Measurements from ENCODE around the gene TNS4. TPM values are rescaled to one million over a fixed set of nuclear protein-coding genes. Genes with fewer than 3 reads are reported as not detected.
A peak's percentile ranks its signal among the peaks of the same experiment; 100 is the strongest.

TNS4 gene
- total and polyA plus RNA-seq, 4 experiments from 2014 or later = 0.18 to 1.8 (median 0.29) TPM

DNA sequence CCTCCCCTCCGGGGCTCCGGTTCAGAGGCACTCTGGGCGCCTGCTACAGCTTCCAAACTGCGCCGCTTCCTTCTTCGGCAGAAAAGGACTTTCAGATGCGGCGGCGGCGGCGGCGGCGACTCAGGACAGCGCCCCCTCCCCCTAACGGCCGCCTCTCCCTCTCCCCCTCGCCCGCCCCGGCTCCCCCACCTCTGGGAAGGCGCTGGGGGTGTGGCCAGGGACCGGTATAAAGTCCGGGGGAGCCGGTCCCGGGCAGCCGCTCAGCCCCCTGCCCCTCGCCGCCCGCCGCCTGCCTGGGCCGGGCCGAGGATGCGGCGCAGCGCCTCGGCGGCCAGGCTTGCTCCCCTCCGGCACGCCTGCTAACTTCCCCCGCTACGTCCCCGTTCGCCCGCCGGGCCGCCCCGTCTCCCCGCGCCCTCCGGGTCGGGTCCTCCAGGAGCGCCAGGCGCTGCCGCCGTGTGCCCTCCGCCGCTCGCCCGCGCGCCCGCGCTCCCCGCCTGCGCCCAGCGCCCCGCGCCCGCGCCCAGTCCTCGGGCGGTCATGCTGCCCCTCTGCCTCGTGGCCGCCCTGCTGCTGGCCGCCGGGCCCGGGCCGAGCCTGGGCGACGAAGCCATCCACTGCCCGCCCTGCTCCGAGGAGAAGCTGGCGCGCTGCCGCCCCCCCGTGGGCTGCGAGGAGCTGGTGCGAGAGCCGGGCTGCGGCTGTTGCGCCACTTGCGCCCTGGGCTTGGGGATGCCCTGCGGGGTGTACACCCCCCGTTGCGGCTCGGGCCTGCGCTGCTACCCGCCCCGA is 58.0 kb downstream of the TNS4 start, which contains the start of gene IGFBP4:
Gene IGFBP4, plus strand, starts transcription at position 255 of the 792 bp plus-strand sequence. Its CDS starts 286 bp downstream, at position 541.
- peaks cover 20 to 47% (median 32%) of the 10 kb centered on the region in 4 donors for H3K4me1 Mint-ChIP-seq
- DNase-seq = peak; percentile 55 to 69 (median 62)
- Histone ChIP-seq H3K27me3 (ENCODE audit: insufficient read depth, low read length) (no peaks in the 10 kb centered on the region), H3K4me3 (ENCODE audit: low read length in 2 of 2) (peak within 1 kb of the TSS; percentile 67 to 73), H3K4me1 (ENCODE audit: insufficient read depth, low read length) (peaks cover 45% of the 10 kb centered on the region), H3K9me3 (ENCODE audit: control insufficient read depth in 1 of 2, low read length in 2 of 2) (no peaks in the 10 kb centered on the region), H3K27ac (ENCODE audit: low read depth, low read length) (peak within 1 kb of the TSS; percentile 37), H3K36me3 (ENCODE audit: insufficient read depth, low read length) (no peaks in the 10 kb centered on the region)
- H3K36me3 Mint-ChIP-seq = peaks cover 0 to 6% of the 10 kb centered on the region in 2 donors
- POLR2A ChIA-PET (ENCODE audit: partially characterized antibody) = interaction anchor here (0.6 to 5.3 kb wide), 17 partner anchors 12 to 118 kb away, joined by 3 to 75 read pairs (median 5); partner anchors contain the start of gene TOP2A
- H3K27ac Mint-ChIP-seq = peak within 1 kb of the TSS; percentile 85 to 97 (median 93)
- intact Hi-C loops (cut with micrococcal nuclease) = loop anchor here (1.0 to 5.0 kb wide), 5 partner anchors 39 to 90 kb away; no protein-coding TSS in a partner anchor
- H3K4me3 Mint-ChIP-seq = peak within 1 kb of the TSS; percentile 80 to 97 (median 86)
- H3K27me3 Mint-ChIP-seq = peaks cover 2 to 6% of the 10 kb centered on the region in 2 donors
- H3K9me3 Mint-ChIP-seq = peaks cover 0 to 6% (median 0%) of the 10 kb centered on the region in 8 donors
- CTCF ChIA-PET (ENCODE audit: partially characterized antibody) = interaction anchor here (0.6 to 16.7 kb wide), 24 partner anchors 9 to 172 kb away, joined by 3 to 192 read pairs (median 5); partner anchors contain the start of gene TOP2A

DNA sequence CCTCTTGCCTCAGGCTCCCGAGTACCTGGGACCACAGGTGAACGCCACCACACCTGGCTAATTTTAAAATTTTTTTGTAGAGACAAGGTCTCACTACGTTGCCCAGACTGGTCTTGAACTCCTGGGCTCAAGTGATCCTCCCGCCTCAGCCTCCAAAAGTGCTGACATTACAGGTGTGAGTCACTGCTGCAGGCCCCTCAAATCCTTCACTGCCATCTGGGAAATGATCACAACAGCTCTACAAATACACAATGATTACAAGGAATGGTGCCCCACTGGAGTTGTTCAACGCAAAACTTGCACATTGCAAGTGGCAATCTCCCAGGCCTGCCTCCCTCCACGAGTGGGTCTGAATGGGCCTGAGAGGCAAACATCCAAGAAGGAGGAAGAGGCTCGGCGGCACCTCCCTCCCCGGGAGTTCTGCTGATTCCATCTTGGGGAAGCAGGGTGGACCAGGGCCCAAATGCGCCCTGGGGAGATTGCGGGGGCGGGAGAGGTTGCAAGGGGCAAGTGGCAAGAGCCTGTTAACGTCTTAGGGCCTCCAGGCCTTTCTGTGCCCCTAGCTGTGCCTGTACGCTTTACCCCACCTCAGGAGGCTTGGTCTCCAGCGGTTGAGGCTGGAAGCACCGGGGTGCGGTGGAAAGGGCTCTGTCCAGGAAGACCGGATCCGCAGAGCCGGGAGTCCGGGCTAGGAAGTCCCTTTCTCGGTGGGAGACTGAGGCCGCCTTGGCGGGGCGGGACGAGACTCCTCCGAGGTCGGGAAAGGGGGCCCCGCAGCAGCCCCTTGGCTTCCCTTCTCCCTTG is 58.8 kb downstream of the TNS4 start:
- Mint-ChIP-seq H3K36me3 (peaks cover 0 to 6% of the 10 kb centered on the region in 2 donors), H3K27ac (peak overlapping the region in 2 of 7 donors; percentile 46 to 66)
- POLR2A ChIA-PET (ENCODE audit: partially characterized antibody) = interaction anchor here (1.2 to 5.3 kb wide), 6 partner anchors 13 to 118 kb away, joined by 3 to 75 read pairs (median 7); no protein-coding TSS in a partner anchor

DNA sequence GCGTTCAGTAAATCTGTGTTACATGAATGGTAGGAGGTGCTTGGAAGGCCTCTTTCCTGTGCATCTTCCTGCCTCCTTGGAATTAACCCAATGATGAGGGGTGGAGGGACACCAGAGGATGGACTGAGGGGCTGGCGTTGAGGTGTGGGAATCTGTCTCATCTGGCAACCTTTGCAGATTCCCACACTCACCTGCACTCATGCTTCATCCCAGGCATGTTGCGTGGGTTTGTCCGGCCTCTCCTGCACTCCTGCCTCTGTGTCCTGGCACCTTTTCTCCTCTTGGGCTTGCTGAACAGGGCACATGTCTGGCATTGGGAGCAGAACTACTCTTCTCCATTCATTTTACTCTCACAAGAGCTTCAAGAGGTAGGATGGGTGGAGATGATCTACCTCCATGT is 61.3 kb downstream of the TNS4 start:
- Mint-ChIP-seq H3K27ac (no peak overlapping the region), H3K4me1 (peaks cover 11 to 30% (median 17%) of the 10 kb centered on the region in 4 donors), H3K9me3 (peaks cover 0 to 6% (median 0%) of the 10 kb centered on the region in 8 donors), H3K36me3 (peaks cover 0 to 6% of the 10 kb centered on the region in 2 donors), H3K4me3 (no peak overlapping the region), H3K27me3 (peaks cover 2 to 6% of the 10 kb centered on the region in 2 donors)
- H3K27ac ChIP-seq (ENCODE audit: low read depth, low read length) = no peak overlapping the region
- H3K9me3 ChIP-seq (ENCODE audit: control insufficient read depth in 1 of 2, low read length in 2 of 2) = no peaks in the 10 kb centered on the region
- ChIA-PET CTCF (ENCODE audit: partially characterized antibody) (interaction anchor here (0.7 to 16.7 kb wide), 7 partner anchors 9 to 127 kb away, joined by 3 to 192 read pairs (median 4); partner anchors contain the start of gene TOP2A), POLR2A (ENCODE audit: partially characterized antibody) (interaction anchor here (2.0 to 5.3 kb wide), 3 partner anchors 23 to 121 kb away, joined by 4 to 75 read pairs (median 9); partner anchors contain the start of gene TOP2A)
- H3K4me1 ChIP-seq (ENCODE audit: insufficient read depth, low read length) = peaks cover 19% of the 10 kb centered on the region
- no peak for DNase-seq
- H3K4me3 ChIP-seq (ENCODE audit: low read length in 2 of 2) = no peak overlapping the region
- H3K27me3 ChIP-seq (ENCODE audit: insufficient read depth, low read length) = no peaks in the 10 kb centered on the region
- intact Hi-C loops (cut with micrococcal nuclease) = loop anchor here (5.0 kb wide), 2 partner anchors 42 to 77 kb away; no protein-coding TSS in a partner anchor
- no peaks in the 10 kb centered on the region for H3K36me3 ChIP-seq (ENCODE audit: insufficient read depth, low read length)

More for the DNA sequence above, 58.8 kb downstream of the TNS4 start:
- Histone ChIP-seq H3K4me3 (ENCODE audit: low read length in 2 of 2) (no peak overlapping the region), H3K27ac (ENCODE audit: low read depth, low read length) (no peak overlapping the region), H3K4me1 (ENCODE audit: insufficient read depth, low read length) (peaks cover 37% of the 10 kb centered on the region), H3K9me3 (ENCODE audit: control insufficient read depth in 1 of 2, low read length in 2 of 2) (no peaks in the 10 kb centered on the region), H3K27me3 (ENCODE audit: insufficient read depth, low read length) (no peaks in the 10 kb centered on the region), H3K36me3 (ENCODE audit: insufficient read depth, low read length) (no peaks in the 10 kb centered on the region)
- CTCF ChIA-PET (ENCODE audit: partially characterized antibody) = interaction anchor here (1.3 to 16.7 kb wide), 7 partner anchors 10 to 117 kb away, joined by 3 to 192 read pairs (median 11); partner anchors contain the start of gene TOP2A
- Mint-ChIP-seq H3K4me1 (peaks cover 17 to 40% (median 25%) of the 10 kb centered on the region in 4 donors), H3K4me3 (peak overlapping the region; percentile 54 to 80 (median 70)), H3K27me3 (peaks cover 2 to 6% of the 10 kb centered on the region in 2 donors), H3K9me3 (peaks cover 0 to 6% (median 0%) of the 10 kb centered on the region in 8 donors)
- intact Hi-C loops (cut with micrococcal nuclease) = loop anchor here (1.0 to 5.0 kb wide), 5 partner anchors 40 to 91 kb away; no protein-coding TSS in a partner anchor
- no peak for DNase-seq

- Histone ChIP-seq H3K27me3 (ENCODE audit: insufficient read depth, low read length) (no peaks in the 10 kb centered on the region), H3K36me3 (ENCODE audit: insufficient read depth, low read length) (no peaks in the 10 kb centered on the region), H3K4me1 (ENCODE audit: insufficient read depth, low read length) (no peaks in the 10 kb centered on the region), H3K27ac (ENCODE audit: low read depth, low read length) (no peak overlapping the region), H3K4me3 (ENCODE audit: low read length in 2 of 2) (no peak overlapping the region), H3K9me3 (ENCODE audit: control insufficient read depth in 1 of 2, low read length in 2 of 2) (no peaks in the 10 kb centered on the region)
- intact Hi-C loops (cut with micrococcal nuclease) = no loop called here
- Mint-ChIP-seq H3K27me3 (no peaks in the 10 kb centered on the region), H3K9me3 (no peaks in the 10 kb centered on the region), H3K36me3 (no peaks in the 10 kb centered on the region), H3K4me3 (no peak overlapping the region), H3K27ac (no peak overlapping the region), H3K4me1 (peaks cover under 1 to 10% (median 3%) of the 10 kb centered on the region in 4 donors)
- CTCF ChIA-PET (ENCODE audit: partially characterized antibody) = interaction anchor here (1.1 to 16.7 kb wide), 5 partner anchors 11 to 98 kb away, joined by 3 to 192 read pairs (median 4); no protein-coding TSS in a partner anchor
- POLR2A ChIA-PET (ENCODE audit: partially characterized antibody) = interaction anchor here (1.1 to 1.2 kb wide), 2 partner anchors 10 to 96 kb away, joined by 4 to 5 read pairs; no protein-coding TSS in a partner anchor
- DNase-seq = no peak
Observed at GRCh38 chr17:40437095-40437732, 64.2 kb downstream of the TNS4 start.

GRCh38 chr17:40436636-40437035 is 64.8 kb downstream of the TNS4 start:
- intact Hi-C loops (cut with micrococcal nuclease) = no loop called here
- H3K36me3 Mint-ChIP-seq = no peaks in the 10 kb centered on the region
- Histone ChIP-seq H3K4me3 (ENCODE audit: low read length in 2 of 2) (no peak overlapping the region), H3K27ac (ENCODE audit: low read depth, low read length) (no peak overlapping the region), H3K27me3 (ENCODE audit: insufficient read depth, low read length) (no peaks in the 10 kb centered on the region), H3K36me3 (ENCODE audit: insufficient read depth, low read length) (no peaks in the 10 kb centered on the region), H3K4me1 (ENCODE audit: insufficient read depth, low read length) (no peaks in the 10 kb centered on the region), H3K9me3 (ENCODE audit: control insufficient read depth in 1 of 2, low read length in 2 of 2) (no peaks in the 10 kb centered on the region)
- DNase-seq = no peak
- H3K27ac Mint-ChIP-seq = no peak overlapping the region
- no peaks in the 10 kb centered on the region for H3K27me3 Mint-ChIP-seq
- no peak overlapping the region for H3K4me3 Mint-ChIP-seq
- peaks cover 0 to 10% (median 3%) of the 10 kb centered on the region in 4 donors for H3K4me1 Mint-ChIP-seq
- POLR2A ChIA-PET (ENCODE audit: partially characterized antibody) = interaction anchor here (1.1 kb wide), 1 partner anchor 96 kb away, joined by 5 read pairs; no protein-coding TSS in a partner anchor
- no peaks in the 10 kb centered on the region for H3K9me3 Mint-ChIP-seq
- CTCF ChIA-PET (ENCODE audit: partially characterized antibody) = interaction anchor here (1.1 to 16.7 kb wide), 5 partner anchors 10 to 98 kb away, joined by 3 to 192 read pairs (median 4); no protein-coding TSS in a partner anchor
